Fibroblast of the conjunctiva (primary cell): Measurements from ENCODE around the gene CEP128.

Experiments used
- DNase-seq: peaks from one replicate; pipeline ENCODE4 v3.0.0-alpha.2; 2010; ENCODE audit warnings: low read depth

CEP128 gene

DNA sequence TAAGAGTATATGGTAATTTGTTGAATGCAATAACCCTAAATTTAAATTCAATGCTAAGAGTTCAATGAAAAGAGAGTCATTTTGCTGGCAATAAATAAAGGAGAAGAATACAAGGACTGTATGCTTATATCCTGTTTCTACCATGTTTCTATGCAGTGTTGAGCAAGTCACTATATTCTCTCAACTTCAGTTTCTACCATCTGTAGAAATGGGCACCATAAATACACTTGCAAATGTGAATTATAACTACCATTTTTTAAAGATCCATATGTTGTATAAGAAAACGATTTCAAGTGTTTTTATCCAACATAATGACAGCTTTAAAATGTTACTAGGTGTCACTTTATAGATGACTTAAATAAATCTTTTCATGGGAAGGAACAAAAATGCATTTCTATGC, 170.3 kb downstream of the CEP128 start:
- no peak for DNase-seq

DNA sequence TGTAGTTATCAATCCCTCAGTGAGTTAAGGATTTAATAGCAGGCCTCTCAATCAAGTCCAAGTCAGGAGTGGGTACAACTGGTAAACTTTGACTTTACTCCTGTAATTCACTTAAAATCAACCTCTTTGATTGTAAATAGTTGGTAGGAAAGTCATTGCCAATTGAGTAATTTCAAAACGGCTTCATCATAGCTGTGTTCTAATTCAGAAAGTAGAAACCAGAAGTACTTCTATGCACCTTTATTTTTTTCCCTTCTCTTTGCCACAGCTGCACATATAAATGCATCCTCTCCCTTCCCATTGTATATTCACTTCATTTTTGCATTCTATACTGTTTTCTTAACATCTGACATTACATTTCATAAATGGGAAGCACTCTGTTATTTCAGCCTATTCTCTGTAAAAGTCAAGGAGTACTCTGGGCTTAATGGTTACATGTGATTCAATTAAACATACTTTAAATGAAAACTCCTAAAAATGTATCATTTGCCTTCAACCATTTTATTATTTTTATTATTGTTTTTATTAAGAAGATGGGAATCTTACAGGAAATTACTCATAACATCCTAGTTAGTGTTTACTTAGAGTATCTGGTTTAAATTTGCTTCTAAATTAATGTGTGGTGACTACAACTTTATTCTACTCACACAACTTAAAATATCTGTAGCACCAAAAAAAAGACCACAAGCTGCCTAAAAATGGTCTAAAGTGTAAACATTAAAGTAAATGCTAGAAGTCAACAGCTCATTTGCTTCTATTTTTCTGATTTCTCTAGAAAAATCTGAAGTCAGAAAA, 171.2 kb downstream of the CEP128 start:
- no peak for DNase-seq

DNA sequence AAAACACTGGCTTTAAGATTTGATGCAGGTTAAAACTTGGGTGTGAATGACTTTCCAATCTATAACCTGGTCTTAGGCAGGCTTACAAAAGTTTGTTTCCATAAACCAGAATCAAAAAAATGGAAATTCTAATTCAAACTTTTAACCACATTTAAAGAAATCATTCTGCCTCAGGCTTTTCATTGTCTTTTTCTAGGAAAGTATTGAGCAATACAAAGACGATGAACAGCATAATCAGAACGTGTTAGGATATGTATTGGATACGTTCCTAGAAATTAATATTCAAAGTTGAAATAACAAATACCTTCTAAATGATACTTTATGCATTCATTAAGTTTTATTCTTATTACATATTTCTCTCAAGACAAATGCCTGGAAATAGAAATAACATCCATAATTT, 172.9 kb downstream of the CEP128 start:
- no peak for DNase-seq

DNA sequence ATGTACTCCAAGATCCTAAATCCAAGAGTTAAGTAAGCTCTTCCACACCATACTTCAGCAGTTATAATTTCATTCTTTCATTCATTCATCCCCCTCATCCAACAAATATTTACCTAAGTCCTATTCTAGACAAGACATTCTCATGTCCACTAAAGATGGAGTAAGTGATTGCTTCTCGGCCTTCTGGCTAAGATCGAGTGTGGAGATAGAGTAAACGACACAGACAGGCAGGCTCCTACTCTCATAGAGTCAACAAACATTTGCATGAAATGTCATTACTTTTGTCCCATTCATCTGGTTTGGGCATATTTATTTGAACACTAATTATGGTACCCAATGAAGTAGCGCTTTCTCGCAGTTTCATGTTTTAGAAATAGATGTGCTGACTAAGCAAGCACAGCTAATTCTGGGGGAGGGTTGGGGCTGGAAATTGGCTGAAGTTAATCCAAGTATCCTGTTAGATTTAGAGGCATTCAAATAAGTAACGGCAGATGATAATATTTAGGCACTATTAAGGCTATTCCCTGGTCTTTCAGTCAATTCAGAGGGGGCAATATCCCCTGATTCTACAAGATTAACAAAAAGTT, 176.5 kb downstream of the CEP128 start:
- DNase-seq: no peak

DNA sequence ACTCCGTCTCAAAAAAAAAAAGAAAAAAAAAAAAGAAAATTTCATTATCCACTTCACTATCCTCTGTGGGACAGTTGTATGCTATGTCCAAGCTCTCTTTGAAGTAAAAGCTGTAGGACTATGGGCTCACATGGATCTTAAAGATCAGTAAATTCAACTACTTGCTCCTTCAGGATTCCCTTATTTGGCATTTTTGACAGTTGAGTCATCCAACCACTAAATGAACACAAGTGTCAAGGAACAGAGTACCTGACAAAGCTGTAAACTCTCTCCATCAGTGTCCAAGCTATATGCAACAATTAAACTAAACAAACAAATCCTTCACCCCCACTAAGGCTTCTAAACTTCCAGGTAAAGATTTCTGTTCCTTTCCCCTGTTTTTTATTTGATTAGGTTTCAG, 177.0 kb downstream of the CEP128 start:
- DNase-seq: no peak

DNA sequence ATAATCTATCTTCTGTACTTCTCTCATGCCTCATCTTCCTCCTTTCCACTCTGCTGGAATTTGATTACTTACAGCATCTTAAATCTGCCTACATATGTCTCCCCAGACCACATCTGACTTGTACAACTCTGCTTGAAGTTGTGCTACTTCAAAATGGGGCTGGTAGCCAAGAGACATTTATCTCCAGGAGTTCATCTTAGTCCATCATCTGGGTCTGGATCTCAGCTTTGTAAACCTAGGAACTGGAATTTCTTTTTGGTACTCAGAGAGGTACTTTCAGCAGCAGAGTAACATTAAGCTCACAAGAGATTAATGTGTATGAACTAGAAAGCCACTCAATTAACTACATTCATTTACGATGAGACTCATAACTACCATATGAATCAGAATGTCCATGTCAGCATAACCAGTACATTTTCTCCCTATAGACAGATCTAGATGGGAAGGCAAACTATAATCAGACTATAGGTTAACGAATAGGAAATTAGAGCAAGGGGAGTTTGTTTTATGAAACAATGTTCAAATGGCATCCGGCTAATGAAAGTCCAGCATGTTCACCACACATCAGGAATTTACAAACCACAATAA, 178.8 kb downstream of the CEP128 start:
- no peak for DNase-seq

DNA sequence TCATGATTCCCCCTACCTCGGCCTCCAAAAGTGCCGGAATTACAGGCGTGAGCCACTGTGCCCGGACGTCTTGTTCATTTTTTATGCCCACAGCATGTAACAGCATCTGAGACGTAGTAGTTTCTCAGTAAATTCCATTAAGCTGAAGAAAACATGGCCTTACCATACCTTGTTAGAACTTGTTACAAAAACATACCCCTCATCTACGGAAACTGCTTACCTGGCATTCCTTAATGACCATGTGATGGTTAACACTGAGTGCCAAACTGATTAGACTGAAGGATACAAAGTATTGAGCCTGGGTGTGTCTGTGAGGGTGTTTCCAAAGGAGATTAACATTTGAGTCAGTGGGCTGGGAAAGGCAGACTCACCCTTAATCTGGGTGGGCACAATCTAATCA, 186.8 kb downstream of the CEP128 start:
- DNase-seq: no peak

DNA sequence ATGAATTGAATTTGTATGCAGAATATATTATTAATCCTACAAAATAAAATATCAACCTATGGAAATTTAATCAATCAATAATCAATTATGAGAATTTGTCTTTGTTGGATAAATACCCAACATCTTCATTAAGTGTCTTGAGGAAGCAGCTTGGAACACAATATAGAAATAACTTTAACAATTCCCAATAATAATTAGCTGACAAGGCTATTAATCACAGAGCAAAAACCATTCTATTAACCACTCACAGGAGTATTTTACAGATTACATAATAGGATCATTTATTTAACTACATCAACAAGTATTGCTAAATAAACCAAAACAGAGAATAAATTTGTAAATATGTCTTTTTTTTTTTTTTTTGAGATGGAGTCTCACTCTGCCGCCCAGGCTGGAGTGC, 190.3 kb downstream of the CEP128 start:
- DNase-seq: no peak

DNA sequence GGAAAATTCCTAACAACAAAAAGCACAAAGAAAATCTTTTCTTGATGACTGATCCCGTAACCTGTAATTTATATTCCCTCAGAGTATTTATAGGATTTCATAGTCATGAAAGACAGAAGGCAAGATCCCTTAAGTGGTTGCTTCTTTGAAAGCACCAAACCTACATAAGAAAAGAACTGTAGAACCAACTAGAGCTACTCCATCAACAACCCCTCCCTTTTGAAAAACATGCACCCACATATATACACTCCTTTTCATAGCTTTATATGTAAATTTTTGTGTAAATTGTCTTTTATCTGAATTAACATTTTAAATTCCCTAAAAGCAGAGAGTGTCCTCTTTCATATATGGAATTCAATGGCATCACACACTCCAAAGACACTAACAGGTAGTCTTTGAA, 215.3 kb downstream of the CEP128 start:
- no peak for DNase-seq

DNA sequence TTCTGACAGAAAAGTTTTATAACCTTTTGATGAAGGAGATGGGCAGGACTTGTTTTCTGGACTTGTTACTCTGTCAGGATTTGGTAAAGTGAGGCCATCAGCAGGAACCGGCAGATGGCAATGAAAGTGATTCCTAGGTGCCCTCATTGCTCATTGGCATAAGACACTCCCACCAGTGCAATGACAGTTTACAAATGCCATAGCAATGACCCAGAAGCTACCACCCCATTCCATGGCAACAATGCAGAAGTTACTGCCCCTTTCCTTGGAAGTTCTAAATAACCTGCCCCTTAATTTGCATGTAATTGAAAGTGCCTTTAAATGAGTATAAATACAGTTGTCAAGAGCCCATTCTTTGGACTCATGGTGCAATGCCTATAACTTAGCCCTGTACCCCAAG, 222.6 kb downstream of the CEP128 start:
- DNase-seq: no peak

DNA sequence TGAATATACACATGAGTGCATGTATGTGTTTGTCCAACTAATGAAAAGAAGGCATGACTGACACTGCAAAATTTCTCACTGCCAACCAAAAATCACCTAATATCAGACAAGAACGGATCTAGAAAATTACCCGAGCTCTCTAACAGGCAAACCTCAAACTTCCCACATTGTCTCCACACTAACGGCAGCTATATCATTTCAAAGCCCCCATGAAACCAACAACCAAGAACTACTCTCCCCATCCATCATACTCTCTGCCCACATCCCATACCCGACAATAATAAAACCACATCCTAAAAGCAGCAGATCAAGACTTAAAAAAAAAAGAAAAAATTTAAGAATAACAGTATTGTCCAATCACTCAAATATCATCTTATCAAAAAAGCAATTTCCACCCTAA, 227.1 kb downstream of the CEP128 start:
- no peak for DNase-seq

DNA sequence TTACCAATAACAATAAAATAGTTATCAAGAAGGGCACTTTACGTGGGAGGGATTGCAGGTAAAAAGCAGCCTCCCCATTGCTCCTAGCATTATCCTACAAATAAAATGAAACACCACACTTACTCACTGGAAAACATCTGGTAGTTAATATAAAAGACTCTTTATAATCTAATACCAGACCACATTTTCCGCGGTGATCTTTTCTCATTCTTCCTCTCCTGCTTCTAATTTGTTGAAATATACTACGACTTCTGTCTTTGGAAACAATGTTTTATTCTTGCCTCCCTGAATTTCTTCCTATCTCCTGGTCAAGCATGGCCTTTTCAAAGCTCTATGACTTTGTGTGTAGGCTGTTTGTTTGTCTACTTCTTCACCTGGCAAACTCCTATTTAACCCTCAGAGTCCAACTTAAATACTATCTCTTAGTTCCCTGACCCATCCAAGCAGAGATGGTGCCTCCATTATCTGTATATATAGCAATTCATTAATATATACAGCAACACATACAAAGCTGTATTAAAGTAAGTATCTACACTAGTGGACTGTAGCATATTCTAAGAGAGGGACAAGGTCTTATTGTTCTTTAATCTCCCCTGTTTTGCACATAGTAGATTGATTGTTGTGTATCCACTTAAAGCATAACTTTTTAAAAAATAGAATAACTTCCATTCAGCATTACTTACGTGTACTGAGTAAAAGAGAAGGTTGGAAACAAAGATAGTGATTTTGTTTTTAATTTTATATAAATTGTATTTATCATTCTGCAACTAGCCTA, 228.3 kb downstream of the CEP128 start:
- DNase-seq: no peak

DNA sequence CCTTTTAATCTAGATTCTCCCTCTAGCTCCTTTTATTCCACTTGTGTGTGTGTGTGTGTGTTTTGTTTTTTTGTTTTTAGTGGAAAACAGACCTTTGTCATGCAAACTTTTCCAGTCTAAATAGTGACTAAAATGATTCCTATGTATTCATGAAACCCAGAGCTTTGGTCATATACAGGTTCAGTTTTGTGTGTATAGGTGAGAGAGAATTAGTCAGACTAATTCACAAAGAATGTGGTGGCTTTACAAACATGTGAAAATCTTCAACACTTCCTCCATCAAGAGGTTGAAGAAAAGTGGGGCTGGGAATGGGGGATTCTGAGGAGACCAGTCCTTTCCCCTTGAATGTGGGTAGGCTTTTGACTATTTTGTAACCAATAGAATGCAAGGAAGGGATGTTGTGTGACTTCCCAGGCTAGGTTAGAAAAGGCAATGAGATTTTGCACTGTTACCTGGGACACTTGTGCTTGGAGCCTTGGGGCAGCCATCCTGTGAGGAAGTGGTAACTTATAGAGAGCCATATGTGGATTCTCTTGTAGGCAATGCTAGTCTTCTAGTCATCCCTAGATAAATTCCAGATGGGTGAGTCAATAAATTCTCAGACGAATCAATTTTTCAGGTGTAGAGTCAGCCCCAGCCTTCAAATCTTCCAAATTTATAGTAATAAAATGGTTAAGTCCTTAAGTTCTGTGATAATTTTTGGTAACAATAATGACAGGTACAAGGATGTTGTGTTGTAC, 236.1 kb downstream of the CEP128 start:
- DNase-seq: no peak

DNA sequence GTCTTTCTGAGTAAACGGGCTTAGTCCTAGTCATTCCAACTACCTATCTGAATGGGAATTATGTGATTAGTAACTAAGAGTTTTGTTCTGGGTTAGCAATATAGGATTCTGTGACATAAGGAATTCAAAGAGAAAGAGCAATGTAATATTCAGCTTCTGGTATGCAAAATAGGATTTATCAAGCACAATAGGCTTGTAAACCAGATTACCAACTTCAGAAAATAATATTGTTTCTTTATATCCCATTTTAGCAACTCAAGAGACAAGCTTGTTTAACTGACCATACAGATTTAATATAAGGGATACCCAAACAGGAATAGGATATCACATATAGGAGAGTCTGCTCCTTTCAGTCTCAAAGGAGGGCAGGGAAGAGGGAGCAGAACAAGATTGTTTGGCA, 240.9 kb downstream of the CEP128 start:
- no peak for DNase-seq

DNA sequence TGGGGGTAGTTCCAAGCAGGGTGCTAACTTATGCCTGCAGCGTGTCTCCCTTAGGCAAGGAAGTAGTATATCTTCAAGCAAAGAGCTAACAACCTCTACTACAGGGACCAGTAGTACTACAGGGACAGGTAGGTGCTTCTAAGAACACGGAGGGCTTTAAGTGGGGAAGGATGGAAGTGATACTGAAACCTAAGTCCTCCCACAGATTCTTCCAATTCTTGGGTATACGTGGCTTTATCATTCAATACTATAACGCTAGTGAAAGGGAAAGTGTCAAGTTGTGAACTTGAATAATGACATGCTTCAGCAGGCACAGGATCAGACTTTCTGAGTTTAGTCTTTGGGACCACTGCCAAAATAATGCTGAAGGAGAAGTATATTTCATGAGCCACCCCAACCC, 241.7 kb downstream of the CEP128 start:
- no peak for DNase-seq

DNA sequence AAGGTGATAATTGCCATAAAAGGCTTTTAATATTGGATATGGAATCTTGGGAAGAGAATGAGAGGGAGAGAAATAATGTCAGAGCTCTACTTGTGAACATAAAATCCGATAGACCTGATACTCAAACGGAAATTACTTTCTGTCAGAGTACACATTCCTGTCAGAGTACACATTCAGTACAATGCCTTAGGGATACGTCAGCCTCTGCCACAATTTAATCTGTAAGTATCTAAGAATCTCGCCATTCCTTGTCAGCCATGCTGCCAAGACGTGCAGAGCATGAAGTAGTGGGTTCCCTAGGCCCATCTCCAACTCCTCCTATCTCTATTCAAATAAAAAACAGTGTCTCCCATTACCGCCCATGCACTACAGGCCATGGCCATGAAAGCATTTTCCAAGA, 242.6 kb downstream of the CEP128 start:
- DNase-seq: no peak

DNA sequence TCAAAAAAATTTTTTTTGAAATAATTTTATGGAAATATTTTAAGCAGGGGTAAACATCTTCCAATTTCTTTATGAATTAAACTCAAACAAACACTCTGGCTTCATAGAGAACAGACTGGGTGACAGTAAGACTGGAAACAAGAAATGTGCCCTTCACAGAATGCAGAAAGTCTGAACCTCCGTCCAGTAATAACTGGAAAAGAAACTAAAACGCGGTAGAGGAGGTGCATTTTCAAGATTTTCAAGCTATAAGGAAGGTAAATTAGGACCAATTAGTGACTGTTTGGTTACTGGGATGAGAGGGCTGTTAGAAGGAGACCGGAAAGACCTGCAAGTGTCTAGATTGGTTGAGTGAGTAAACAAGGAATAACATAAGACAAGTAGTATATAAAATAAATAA, 245.7 kb downstream of the CEP128 start:
- no peak for DNase-seq

DNA sequence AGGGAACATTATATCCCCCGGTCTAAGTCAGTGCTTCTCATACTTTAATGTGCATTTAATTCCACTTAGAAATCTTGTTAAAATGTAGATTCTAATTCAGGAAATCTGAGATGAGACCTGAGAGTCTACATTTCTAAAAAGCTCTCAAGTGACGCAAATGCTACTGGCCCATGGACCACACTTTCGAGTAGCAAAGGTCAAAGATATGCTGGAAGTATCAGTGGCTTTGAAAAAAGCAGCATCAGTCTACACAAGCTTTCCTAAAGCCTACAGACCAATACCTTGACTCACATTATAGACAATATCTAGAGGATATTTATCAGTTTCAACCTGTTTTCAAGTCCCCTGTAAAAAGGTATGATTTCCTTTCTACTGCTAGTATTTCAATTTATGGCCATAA, 248.6 kb downstream of the CEP128 start:
- no peak for DNase-seq

DNA sequence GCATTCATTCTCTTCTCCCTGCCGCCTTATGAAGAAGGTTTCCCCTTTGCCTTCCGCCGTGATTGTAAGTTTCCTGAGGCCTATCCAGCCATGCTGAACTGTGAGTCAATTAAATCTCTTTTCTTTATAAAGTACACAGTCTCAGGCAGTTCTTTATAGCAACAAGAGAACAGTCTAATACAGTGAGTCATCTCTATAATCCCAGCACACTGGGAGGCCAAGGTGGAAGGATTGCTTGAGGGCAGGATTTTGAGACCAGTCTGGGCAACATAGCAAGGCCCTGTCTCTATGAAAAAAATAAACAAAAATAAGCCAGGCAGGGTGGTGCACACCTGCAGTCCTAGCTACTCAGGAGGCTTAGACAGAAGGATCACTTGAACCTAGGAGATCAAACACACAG, 259.9 kb downstream of the CEP128 start:
- no peak for DNase-seq

DNA sequence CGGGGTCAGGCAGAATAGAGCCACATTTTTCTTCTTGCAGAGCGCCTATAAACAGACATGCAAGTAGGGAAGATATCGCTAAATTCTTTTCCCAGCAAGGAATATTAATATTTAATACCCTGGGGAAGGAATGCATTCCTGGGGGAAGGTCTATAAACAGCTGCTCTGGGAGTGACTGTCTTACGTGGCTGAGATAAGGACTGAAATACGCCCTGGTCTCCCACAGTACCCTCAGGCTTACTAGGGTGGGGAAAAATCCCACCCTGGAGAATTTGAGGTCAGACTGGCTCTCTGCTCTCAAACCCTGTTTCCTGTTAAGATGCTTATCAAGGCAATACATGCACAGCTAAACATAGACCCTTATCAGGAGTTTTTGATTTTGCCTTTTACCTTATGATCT, 262.3 kb downstream of the CEP128 start:
- no peak for DNase-seq

DNA sequence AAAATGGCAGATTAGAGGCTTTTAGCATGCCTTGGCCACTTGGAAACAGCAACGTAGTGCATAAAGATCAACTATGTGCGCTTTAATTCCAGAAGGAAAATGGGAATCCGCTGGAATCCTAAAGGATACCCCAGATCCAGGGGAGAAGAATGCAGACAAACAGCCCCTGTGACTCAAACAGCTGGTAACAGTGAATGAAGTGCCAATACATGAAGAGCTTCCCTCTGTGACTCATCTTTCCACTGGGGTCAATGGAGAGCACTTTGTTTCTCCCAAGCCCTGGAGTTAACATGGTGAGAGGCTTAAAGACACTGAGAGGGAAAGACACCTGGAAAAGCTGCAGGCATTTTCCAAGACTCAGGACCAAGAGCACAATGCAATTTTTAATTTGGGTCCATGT, 263.1 kb downstream of the CEP128 start:
- DNase-seq: no peak

DNA sequence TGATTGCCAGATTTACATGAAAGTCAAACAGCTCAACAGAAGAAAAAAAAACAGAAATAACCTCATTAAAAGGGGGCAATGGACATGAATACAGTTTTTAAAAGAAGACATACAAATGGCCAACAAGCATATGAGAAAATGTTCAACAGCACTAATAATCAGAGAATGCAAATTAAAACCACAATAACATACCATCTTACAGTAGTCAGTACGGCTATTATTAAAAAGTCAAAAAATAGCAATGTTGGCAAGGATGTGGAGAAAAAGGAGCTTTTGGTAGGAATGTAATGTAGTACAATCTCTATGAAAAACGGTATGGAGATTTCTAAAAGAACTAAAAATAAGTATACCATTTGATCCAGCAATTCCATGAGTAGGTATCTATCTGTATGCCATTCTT, 272.1 kb downstream of the CEP128 start:
- DNase-seq: no peak
